GM11168 (cell line): Measurements from ENCODE around the gene TMPRSS6.

Source experiments
- in situ Hi-C: fragments of 300-500 bp; cut with MboI; formaldehyde crosslinking; loops from one replicate; pipeline ENCODE4 v1.12.0; 2022; ENCODE audit warnings: low sequenced_read_pairs; ENCODE audit not compliant: unreplicated experiment

TMPRSS6 gene

GRCh38 chr22:37019309-37020191, 90.0 kb downstream of the TMPRSS6 start, which contains the start of the genes MPST and TST:
Gene MPST (plus strand): TSS chr22:37019742. CDS start chr22:37019837, 95 bp downstream.
Gene TST (minus strand): TSS chr22:37019447. CDS start chr22:37018732, 715 bp downstream.
- in situ Hi-C loops, result no loop called here

- in situ Hi-C loops, result no loop called here
Observed at GRCh38 chr22:37018815-37019308, 90.7 kb downstream of the TMPRSS6 start.

- in situ Hi-C loops, result no loop called here
Observed at GRCh38 chr22:37018086-37018814, 91.3 kb downstream of the TMPRSS6 start.

GRCh38 chr22:37017356-37017755, 92.2 kb downstream of the TMPRSS6 start:
- in situ Hi-C loops, result no loop called here

- in situ Hi-C loops, result no loop called here
Observed at GRCh38 chr22:37016134-37016910, 93.2 kb downstream of the TMPRSS6 start.

GRCh38 chr22:37015587-37015878, 94.0 kb downstream of the TMPRSS6 start:
- in situ Hi-C loops, result no loop called here
